ENCODE measurements around the gene TSPAN14.
A peak's percentile ranks its signal among the peaks of the same experiment; 100 is the strongest.

Gene TSPAN14

GRCh38 chr10:80421050-80421706, 32.9 kb upstream of the TSPAN14 start:
- TF ChIP-seq CTCF (IDR thresholded peaks at IDR 0.05; ENCODE audit: borderline replicate concordance, control extremely low read depth, extremely low read depth, insufficient read depth, missing control alignments), result no peak
- in situ Hi-C loops (cut with MboI; ENCODE audit: low sequenced_read_pairs, unreplicated experiment), result no loop called here
- DNase-seq (ENCODE audit: low spot score), result no peak

GRCh38 chr10:80421707-80422536, 32.2 kb upstream of the TSPAN14 start:
- DNase-seq (ENCODE audit: low spot score), result peak; percentile 53
- in situ Hi-C loops (cut with MboI; ENCODE audit: low sequenced_read_pairs, unreplicated experiment), result no loop called here
- no peak for TF ChIP-seq CTCF (IDR thresholded peaks at IDR 0.05; ENCODE audit: borderline replicate concordance, control extremely low read depth, extremely low read depth, insufficient read depth, missing control alignments)

GRCh38 chr10:80425901-80426300, 28.2 kb upstream of the TSPAN14 start:
- DNase-seq (ENCODE audit: low spot score), result no peak
- TF ChIP-seq CTCF (IDR thresholded peaks at IDR 0.05; ENCODE audit: borderline replicate concordance, control extremely low read depth, extremely low read depth, insufficient read depth, missing control alignments), result no peak
- in situ Hi-C loops (cut with MboI; ENCODE audit: low sequenced_read_pairs, unreplicated experiment), result no loop called here

- TF ChIP-seq CTCF (IDR thresholded peaks at IDR 0.05; ENCODE audit: borderline replicate concordance, control extremely low read depth, extremely low read depth, insufficient read depth, missing control alignments), result no peak
- DNase-seq (ENCODE audit: low spot score), result no peak
- in situ Hi-C loops (cut with MboI; ENCODE audit: low sequenced_read_pairs, unreplicated experiment), result no loop called here
These were observed 26.6 kb upstream of the TSPAN14 start for GRCh38 chr10:80427541-80427940.

GRCh38 chr10:80429521-80429973, 24.6 kb upstream of the TSPAN14 start:
- no peak for TF ChIP-seq CTCF (IDR thresholded peaks at IDR 0.05; ENCODE audit: borderline replicate concordance, control extremely low read depth, extremely low read depth, insufficient read depth, missing control alignments)
- in situ Hi-C loops (cut with MboI; ENCODE audit: low sequenced_read_pairs, unreplicated experiment), result no loop called here
- DNase-seq (ENCODE audit: low spot score), result no peak

GRCh38 chr10:80433134-80433533, 21.0 kb upstream of the TSPAN14 start:
- no peak for DNase-seq (ENCODE audit: low spot score)
- in situ Hi-C loops (cut with MboI; ENCODE audit: low sequenced_read_pairs, unreplicated experiment), result no loop called here
- no peak for TF ChIP-seq CTCF (IDR thresholded peaks at IDR 0.05; ENCODE audit: borderline replicate concordance, control extremely low read depth, extremely low read depth, insufficient read depth, missing control alignments)

Data from GM13976 (cell line).